Endodermal cell (in vitro differentiated cells): Measurements from ENCODE around the gene YWHAG. TPM values are rescaled to one million over a fixed set of nuclear protein-coding genes. Genes with fewer than 3 reads are reported as not detected.

Source experiments
- DNase-seq: peaks from one replicate; pipeline ENCODE4 v3.0.0-alpha.2; 2017
- H3K27ac ChIP-seq: 2 replicates; pipeline ENCODE4 v1.5.1; 2013; ENCODE audit warnings: mild to moderate bottlenecking, low read depth, low read length, moderate library complexity
- H3K27me3 ChIP-seq: 2 replicates; pipeline ENCODE4 v1.6.1; 2013; ENCODE audit warnings: mild to moderate bottlenecking, low read length, moderate library complexity; ENCODE audit not compliant: insufficient read depth, control insufficient read depth, poor library complexity, severe bottlenecking
- H3K36me3 ChIP-seq: 2 replicates; pipeline ENCODE4 v1.7.0; 2013; ENCODE audit warnings: mild to moderate bottlenecking, low read length, moderate library complexity; ENCODE audit not compliant: control insufficient read depth, insufficient read depth
- H3K4me1 ChIP-seq: one replicate; pipeline ENCODE4 v1.7.0; 2013; ENCODE audit warnings: low read length; ENCODE audit not compliant: control insufficient read depth, insufficient read depth
- H3K4me3 ChIP-seq: 2 replicates; pipeline ENCODE4 v1.5.1; 2013; ENCODE audit warnings: mild to moderate bottlenecking, low read length, moderate library complexity
- H3K9ac ChIP-seq: 2 replicates; pipeline ENCODE4 v1.6.1; 2013; ENCODE audit warnings: mild to moderate bottlenecking, low read length, moderate library complexity; ENCODE audit not compliant: poor library complexity, severe bottlenecking; ENCODE audit errors: extremely low read depth
- H3K9me3 ChIP-seq: 2 replicates; pipeline ENCODE4 v1.6.1; 2013; ENCODE audit warnings: mild to moderate bottlenecking, low read length, moderate library complexity; ENCODE audit not compliant: control insufficient read depth
- H3K27ac Mint-ChIP-seq: 2 replicates; pipeline ENCODE4 v1.8.0; 2020; ENCODE audit warnings: mixed read lengths
- H3K27me3 Mint-ChIP-seq: 2 replicates; pipeline ENCODE4 v1.8.0; 2021; ENCODE audit warnings: mild to moderate bottlenecking, mixed read lengths; ENCODE audit not compliant: insufficient read depth
- H3K36me3 Mint-ChIP-seq: 2 replicates; pipeline ENCODE4 v1.8.0; 2020; ENCODE audit warnings: low read depth, mixed read lengths
- H3K4me1 Mint-ChIP-seq: 2 replicates; pipeline ENCODE4 v1.8.0; 2020; ENCODE audit warnings: mixed read lengths
- H3K4me3 Mint-ChIP-seq: 2 replicates; pipeline ENCODE4 v1.8.0; 2020; ENCODE audit warnings: mild to moderate bottlenecking, moderate library complexity, mixed read lengths
- H3K9me3 Mint-ChIP-seq: 2 replicates; pipeline ENCODE4 v1.8.0; 2020; ENCODE audit warnings: mild to moderate bottlenecking, mixed read lengths
- WGBS, 2 experiments: methylation state at CpG; one replicate each; pipeline versions ENCODE4 v1.1.5 to v1.1.7; 2013; ENCODE audit warnings: missing lambda C conversion rate in 2 of 2, mixed read lengths in 1 of 2; ENCODE audit not compliant: insufficient coverage in 1 of 2, insufficient read length in 1 of 2; 5-methylcytosine and 5-hydroxymethylcytosine counted together
- total RNA-seq, 2 donors: library from RNA; stranded (reverse); fragmentation: NEBNext Ultra II Directional in 1 of 2; extraction: Animal tissue kit (Norgen Biotek cat#: 25700) in 1 of 2; gene quantifications; 2 replicates in 1 of 2; 3 replicates in 1 of 2; pipeline ENCODE4 v1.2.1, GENCODE V29; 2021
- TF ChIP-seq, protein P1 (sequence below): fragments of 200-600 bp; sonication (generic); conservative IDR thresholded peaks from 2 replicates; pipeline ENCODE4 v1.5.0; 2021; ENCODE audit warnings: antibody characterized with exemption, mild to moderate bottlenecking

The YWHAG gene
- total RNA-seq, 2 donors from 2014 or later: 148 TPM

- TF ChIP-seq, protein P1, sequence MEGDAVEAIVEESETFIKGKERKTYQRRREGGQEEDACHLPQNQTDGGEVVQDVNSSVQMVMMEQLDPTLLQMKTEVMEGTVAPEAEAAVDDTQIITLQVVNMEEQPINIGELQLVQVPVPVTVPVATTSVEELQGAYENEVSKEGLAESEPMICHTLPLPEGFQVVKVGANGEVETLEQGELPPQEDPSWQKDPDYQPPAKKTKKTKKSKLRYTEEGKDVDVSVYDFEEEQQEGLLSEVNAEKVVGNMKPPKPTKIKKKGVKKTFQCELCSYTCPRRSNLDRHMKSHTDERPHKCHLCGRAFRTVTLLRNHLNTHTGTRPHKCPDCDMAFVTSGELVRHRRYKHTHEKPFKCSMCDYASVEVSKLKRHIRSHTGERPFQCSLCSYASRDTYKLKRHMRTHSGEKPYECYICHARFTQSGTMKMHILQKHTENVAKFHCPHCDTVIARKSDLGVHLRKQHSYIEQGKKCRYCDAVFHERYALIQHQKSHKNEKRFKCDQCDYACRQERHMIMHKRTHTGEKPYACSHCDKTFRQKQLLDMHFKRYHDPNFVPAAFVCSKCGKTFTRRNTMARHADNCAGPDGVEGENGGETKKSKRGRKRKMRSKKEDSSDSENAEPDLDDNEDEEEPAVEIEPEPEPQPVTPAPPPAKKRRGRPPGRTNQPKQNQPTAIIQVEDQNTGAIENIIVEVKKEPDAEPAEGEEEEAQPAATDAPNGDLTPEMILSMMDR: no peak
- Histone ChIP-seq H3K9me3 (no peaks in the 10 kb centered on the region), H3K4me3 (no peak overlapping the region), H3K27me3 (no peaks in the 10 kb centered on the region), H3K4me1 (no peaks in the 10 kb centered on the region), H3K9ac (no peak overlapping the region), H3K27ac (no peak overlapping the region), H3K36me3 (no peaks in the 10 kb centered on the region)
- no peak overlapping the region for H3K27ac Mint-ChIP-seq
- H3K27me3 Mint-ChIP-seq: peaks cover 16% of the 10 kb centered on the region
- H3K9me3 Mint-ChIP-seq: peaks cover 9% of the 10 kb centered on the region
- H3K4me3 Mint-ChIP-seq: no peak overlapping the region
- peaks cover 14% of the 10 kb centered on the region for H3K4me1 Mint-ChIP-seq
- no peak for DNase-seq
- WGBS, 2 experiments: 93 to 100% methylated on average over 9 to 10 of the region's 10 CpGs
- H3K36me3 Mint-ChIP-seq: peaks cover 7% of the 10 kb centered on the region
Measured at GRCh38 chr7:76304888-76305375, 53.9 kb downstream of the YWHAG start.

DNA sequence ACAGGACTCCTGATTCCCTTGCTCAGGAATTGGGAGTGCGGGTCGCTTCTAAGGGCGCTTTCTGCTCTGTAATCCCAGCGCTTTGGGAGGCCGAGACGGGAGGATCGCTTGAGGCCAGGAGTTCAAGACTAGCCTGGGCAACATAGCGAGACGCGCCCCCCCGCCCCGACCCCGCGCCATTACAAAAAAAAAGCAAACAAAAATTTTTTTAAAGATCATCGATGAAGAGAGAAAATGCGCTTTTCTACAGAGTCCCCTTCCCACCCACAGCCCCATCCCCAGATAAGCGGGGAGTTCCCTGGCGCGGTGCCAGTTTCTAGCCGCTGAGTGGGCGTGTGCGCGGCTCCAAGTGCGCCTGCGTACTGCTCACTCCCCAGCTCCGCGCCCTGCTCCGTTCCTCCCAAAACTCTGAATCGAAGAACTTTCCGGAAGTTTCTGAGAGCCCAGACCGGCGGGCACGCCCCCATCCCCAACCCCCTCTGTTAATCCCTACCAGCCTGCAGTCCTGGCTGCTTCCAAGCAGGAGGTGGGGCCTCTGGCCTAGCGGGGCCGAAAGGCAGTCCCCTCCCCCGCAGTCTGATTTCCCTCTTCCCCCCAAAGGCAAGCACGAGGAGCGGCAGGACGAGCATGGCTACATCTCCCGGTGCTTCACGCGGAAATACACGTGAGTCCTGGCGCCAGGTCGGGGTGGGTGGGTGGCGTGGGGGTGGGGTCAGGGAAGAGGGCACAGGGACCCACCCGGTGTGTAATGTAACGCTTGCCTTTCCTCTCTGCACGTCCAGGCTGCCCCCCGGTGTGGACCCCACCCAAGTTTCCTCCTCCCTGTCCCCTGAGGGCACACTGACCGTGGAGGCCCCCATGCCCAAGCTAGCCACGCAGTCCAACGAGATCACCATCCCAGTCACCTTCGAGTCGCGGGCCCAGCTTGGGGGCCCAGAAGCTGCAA, 55.3 kb downstream of the YWHAG start:
- peaks cover 7% of the 10 kb centered on the region for H3K36me3 Mint-ChIP-seq
- peaks cover 14% of the 10 kb centered on the region for H3K4me1 Mint-ChIP-seq
- 1 to 5% methylated on average over 15 to 55 of the region's 56 CpGs for WGBS, 2 experiments
- H3K9me3 ChIP-seq: no peaks in the 10 kb centered on the region
- H3K4me3 Mint-ChIP-seq: peak overlapping the region; percentile 74
- H3K27me3 Mint-ChIP-seq: peaks cover 22% of the 10 kb centered on the region
- peak overlapping the region; percentile 56 for H3K9ac ChIP-seq
- TF ChIP-seq, protein P1: no peak
- no peaks in the 10 kb centered on the region for H3K4me1 ChIP-seq
- no peaks in the 10 kb centered on the region for H3K36me3 ChIP-seq
- peak overlapping the region; percentile 89 for H3K27ac Mint-ChIP-seq
- peak; percentile 98 for DNase-seq
- peak overlapping the region; percentile 81 for H3K4me3 ChIP-seq
- H3K9me3 Mint-ChIP-seq: peaks cover 4% of the 10 kb centered on the region
- H3K27me3 ChIP-seq: no peaks in the 10 kb centered on the region
- peak overlapping the region; percentile 87 for H3K27ac ChIP-seq

GRCh38 chr7:76302347-76303201, 56.2 kb downstream of the YWHAG start, which contains the start of gene HSPB1:
TSS of gene HSPB1 (plus strand) at chr7:76302673. CDS start at chr7:76302713, 40 bp downstream.
- H3K4me3 ChIP-seq: peak within 1 kb of the TSS; percentile 81
- Mint-ChIP-seq H3K4me1 (peaks cover 14% of the 10 kb centered on the region), H3K4me3 (peak within 1 kb of the TSS; percentile 74), H3K27me3 (peaks cover 22% of the 10 kb centered on the region), H3K27ac (peak within 1 kb of the TSS; percentile 89), H3K36me3 (peaks cover 7% of the 10 kb centered on the region), H3K9me3 (peaks cover 4% of the 10 kb centered on the region)
- 0 to 1% methylated on average over 31 to 75 of the region's 75 CpGs for WGBS, 2 experiments
- H3K9ac ChIP-seq: peak within 1 kb of the TSS; percentile 56
- TF ChIP-seq, protein P1: no peak
- no peaks in the 10 kb centered on the region for H3K36me3 ChIP-seq
- H3K27ac ChIP-seq: peak within 1 kb of the TSS; percentile 87
- no peaks in the 10 kb centered on the region for H3K27me3 ChIP-seq
- DNase-seq: peak; percentile 91
- no peaks in the 10 kb centered on the region for H3K9me3 ChIP-seq
- no peaks in the 10 kb centered on the region for H3K4me1 ChIP-seq
